Left kidney (tissue), 2 donors: ENCODE results near the gene CNIH1. TPM values are rescaled to one million over a fixed set of nuclear protein-coding genes. Genes with fewer than 3 reads are reported as not detected.
A peak's percentile ranks its signal among the peaks of the same experiment; 100 is the strongest.
"Not testable (repeated sequence)": the region's sequence is repeated elsewhere in the genome, so short reads cannot be mapped to it uniquely, and the experiment has no call there.

Experiments used
- DNase-seq: peaks from one replicate; pipeline ENCODE4 v3.0.0-alpha.2; 2013
- polyA plus RNA-seq: library from polyadenylated mRNA; unstranded; fragments of 120-200 nt; gene quantifications from one replicate; pipeline ENCODE4 v1.2.1, GENCODE V29; 2013; ENCODE audit not compliant: insufficient read length

The CNIH1 gene
- polyA plus RNA-seq, 1 donor, result 140 TPM

- DNase-seq, result no peak
Observed at GRCh38 chr14:54435500-54435981, 5.6 kb downstream of the CNIH1 start.

GRCh38 chr14:54428527-54428926 lies 12.6 kb downstream of the CNIH1 start:
- no peak for DNase-seq

GRCh38 chr14:54427871-54428270 lies 13.3 kb downstream of the CNIH1 start:
- DNase-seq, result no peak

GRCh38 chr14:54425537-54426274 lies 15.5 kb downstream of the CNIH1 start:
- no peak for DNase-seq

GRCh38 chr14:54425068-54425467 lies 16.1 kb downstream of the CNIH1 start:
- DNase-seq, result no peak

- no peak for DNase-seq
Observed at GRCh38 chr14:54424479-54424901, 16.7 kb downstream of the CNIH1 start.

GRCh38 chr14:54423991-54424390 lies 17.2 kb downstream of the CNIH1 start:
- DNase-seq, result no peak

- DNase-seq, result peak; percentile 29
Observed at GRCh38 chr14:54420478-54421142, 20.6 kb downstream of the CNIH1 start.

GRCh38 chr14:54411371-54411770 lies 29.8 kb downstream of the CNIH1 start:
- no peak for DNase-seq

- no peak for DNase-seq
Observed at GRCh38 chr14:54410215-54410614, 31.0 kb downstream of the CNIH1 start.

GRCh38 chr14:54403401-54404005 lies 37.7 kb downstream of the CNIH1 start:
- DNase-seq, result not testable (repeated sequence)

GRCh38 chr14:54399560-54399959 lies 41.6 kb downstream of the CNIH1 start:
- no peak for DNase-seq

- peak; percentile 100 for DNase-seq
Observed at GRCh38 chr14:54396493-54397335, 44.5 kb downstream of the CNIH1 start, which contains the start of gene CDKN3. CDKN3 (plus strand) TSS chr14:54397007; CDS start chr14:54397069, 62 bp downstream.

- DNase-seq, result no peak
Observed at GRCh38 chr14:54396183-54396492, 45.0 kb downstream of the CNIH1 start.

GRCh38 chr14:54395716-54396115 lies 45.5 kb downstream of the CNIH1 start:
- no peak for DNase-seq

- no peak for DNase-seq
Observed at GRCh38 chr14:54395284-54395683, 45.9 kb downstream of the CNIH1 start.

GRCh38 chr14:54394596-54394995 lies 46.6 kb downstream of the CNIH1 start:
- DNase-seq, result no peak

GRCh38 chr14:54392986-54393884 lies 47.9 kb downstream of the CNIH1 start:
- not testable (repeated sequence) for DNase-seq

- DNase-seq, result no peak
Observed at GRCh38 chr14:54392131-54392859, 48.9 kb downstream of the CNIH1 start.

GRCh38 chr14:54387328-54387727 lies 53.8 kb downstream of the CNIH1 start:
- DNase-seq, result no peak
